ENCODE data around the gene LBX1.
"Not testable (repeated sequence)": the region's sequence is repeated elsewhere in the genome, so short reads cannot be mapped to it uniquely, and the experiment has no call there.

The LBX1 gene

GRCh38 chr10:101202667-101203066, 26.6 kb downstream of the LBX1 start:
- DNase-seq, result not testable (repeated sequence)

GRCh38 chr10:101198326-101198977, 30.8 kb downstream of the LBX1 start:
- DNase-seq, result not testable (repeated sequence)

- DNase-seq, result no peak
Observed at GRCh38 chr10:101195921-101196320, 33.3 kb downstream of the LBX1 start.

- no peak for DNase-seq
Observed at GRCh38 chr10:101189461-101190401, 39.5 kb downstream of the LBX1 start.

- DNase-seq, result no peak
Observed at GRCh38 chr10:101188942-101189341, 40.3 kb downstream of the LBX1 start.

GRCh38 chr10:101183458-101184183, 45.6 kb downstream of the LBX1 start:
- DNase-seq, result no peak

DNA sequence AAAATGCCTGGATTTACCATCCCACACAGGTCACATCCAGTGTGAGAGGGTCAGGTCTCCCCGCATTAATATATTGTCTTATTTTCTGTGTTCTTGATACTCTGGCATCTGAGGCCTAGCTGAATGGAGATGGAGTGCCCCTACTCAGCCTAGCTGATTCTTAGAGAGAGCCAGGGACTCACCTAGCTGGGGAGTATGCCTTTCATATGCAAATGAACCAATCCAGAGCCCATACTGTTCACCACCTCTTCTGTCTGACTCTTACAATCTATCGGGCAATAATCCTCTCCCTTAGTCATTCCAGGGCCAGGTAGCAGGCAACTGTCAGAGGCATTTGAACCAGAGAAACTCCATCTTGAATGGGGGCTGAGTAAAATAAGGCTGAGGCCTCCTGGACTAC, 46.3 kb downstream of the LBX1 start:
- no peak for DNase-seq

Data from activated CD4-positive, alpha-beta T cell treated with anti-CD3 and anti-CD28 coated beads, Interleukin-2, Interleukin-6, amounts not matched to agents 100 ng/mL and 50 ng/mL, durations not matched to agents 16 hours and 8 hours (primary cell).